Measurements from ENCODE around the gene MYRFL.

MYRFL gene

GRCh38 chr12:69935651-69936100 lies 110.6 kb downstream of the MYRFL start:
- DNase-seq = no peak

- DNase-seq = no peak
These were observed 111.2 kb downstream of the MYRFL start for GRCh38 chr12:69936214-69936731.

GRCh38 chr12:69936766-69937165 lies 111.7 kb downstream of the MYRFL start:
- DNase-seq = no peak

- no peak for DNase-seq
These were observed 122.1 kb downstream of the MYRFL start for GRCh38 chr12:69947123-69947522.

DNA sequence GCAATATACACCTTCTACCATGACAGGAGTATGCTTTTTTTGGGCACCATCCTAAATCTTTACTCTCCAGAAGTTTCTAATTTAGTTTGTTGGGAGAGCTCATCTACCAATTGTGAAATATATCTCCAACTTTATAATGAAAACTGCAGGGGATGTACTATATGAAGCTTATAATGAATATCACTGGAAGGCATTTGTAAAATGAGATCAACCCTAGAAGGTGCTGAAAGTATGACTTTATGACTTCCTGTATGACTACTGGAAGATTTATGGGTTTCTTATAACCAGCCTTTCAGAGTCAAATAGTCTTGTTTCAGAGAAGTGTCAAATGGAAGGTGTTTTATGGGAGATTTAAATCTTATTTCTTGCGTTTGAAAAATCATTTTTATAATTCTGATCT lies 122.9 kb downstream of the MYRFL start:
- DNase-seq = no peak

DNA sequence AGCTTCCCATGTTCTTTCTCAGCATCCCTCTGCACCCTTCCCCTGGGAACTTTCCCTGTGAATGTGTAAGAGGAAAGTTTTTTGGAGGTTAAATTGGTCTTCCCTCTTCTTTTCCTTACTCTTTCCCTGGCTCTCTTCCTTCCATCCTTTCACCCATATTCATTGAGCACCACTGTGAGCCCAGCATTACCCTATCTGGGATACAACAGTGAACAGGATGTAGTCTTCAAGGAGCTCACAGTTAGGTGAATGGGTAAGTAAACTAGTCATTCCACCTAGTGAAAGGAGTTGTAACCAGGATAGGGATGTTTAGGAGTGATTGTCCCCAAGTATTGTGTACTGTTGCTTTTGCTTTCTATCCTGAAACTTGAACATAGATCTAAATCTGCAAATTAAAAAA lies 123.8 kb downstream of the MYRFL start:
- no peak for DNase-seq

GRCh38 chr12:69949311-69950002 lies 124.4 kb downstream of the MYRFL start:
- no peak for DNase-seq

GRCh38 chr12:69951108-69951507 lies 126.1 kb downstream of the MYRFL start:
- no peak for DNase-seq

DNA sequence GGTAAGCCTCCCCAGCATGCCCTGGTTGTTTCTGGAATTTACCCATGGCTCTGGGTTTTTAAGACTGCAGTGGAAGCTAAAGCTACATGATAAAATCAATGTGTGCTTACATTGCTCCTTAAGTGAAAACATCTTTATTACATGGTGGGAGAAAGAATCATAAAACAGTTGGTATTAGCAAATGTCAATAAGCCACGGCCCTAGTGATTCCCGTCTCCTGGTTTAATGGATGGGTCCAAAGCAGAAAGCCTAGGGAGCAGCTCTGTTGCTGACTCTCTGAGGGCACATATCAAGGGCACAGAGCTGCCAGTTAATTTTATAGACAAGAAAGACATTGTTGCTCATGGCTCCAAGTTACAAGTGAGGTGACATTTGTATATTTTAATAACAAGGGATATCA lies 127.9 kb downstream of the MYRFL start:
- no peak for DNase-seq

DNA sequence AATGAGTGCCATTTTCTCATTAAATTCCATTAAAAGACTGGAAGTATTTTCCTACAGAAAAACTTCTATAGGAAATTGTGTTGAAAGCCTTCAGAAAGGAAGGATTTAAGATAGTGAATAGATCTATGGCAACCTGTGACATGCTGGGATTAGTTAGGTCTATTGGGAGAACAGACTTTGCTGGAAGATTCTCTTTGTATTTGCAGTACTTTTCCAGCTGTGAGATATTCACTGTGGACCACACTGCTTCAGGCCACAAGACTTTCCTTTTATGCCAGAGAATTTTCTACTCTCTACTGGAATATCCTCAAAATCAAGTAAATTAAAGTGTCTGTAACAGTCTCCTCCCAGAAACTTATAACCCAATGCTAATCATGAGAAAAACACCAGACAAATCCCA lies 136.2 kb downstream of the MYRFL start:
- DNase-seq = no peak

DNA sequence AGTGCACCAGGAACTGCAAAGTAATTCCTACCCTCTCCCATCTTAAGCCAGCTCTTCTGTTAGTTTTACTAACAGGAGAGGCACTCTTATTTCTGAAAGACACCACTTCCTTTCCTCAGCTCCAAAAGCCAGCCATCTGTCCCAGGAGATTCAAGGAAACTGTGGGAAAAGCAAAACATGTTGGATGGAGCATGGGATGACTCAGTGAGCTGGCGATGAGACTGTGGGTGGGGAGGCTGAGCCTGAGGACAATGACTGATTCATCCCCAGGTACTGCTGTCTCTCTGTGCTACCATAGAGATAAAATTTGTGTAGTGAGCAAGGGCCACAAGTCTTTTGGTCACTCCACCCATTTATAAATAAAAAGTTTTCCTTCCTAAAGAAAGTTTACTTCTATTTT lies 141.4 kb downstream of the MYRFL start:
- no peak for DNase-seq

- DNase-seq = no peak
These were observed 141.8 kb downstream of the MYRFL start for GRCh38 chr12:69966839-69967238.

DNA sequence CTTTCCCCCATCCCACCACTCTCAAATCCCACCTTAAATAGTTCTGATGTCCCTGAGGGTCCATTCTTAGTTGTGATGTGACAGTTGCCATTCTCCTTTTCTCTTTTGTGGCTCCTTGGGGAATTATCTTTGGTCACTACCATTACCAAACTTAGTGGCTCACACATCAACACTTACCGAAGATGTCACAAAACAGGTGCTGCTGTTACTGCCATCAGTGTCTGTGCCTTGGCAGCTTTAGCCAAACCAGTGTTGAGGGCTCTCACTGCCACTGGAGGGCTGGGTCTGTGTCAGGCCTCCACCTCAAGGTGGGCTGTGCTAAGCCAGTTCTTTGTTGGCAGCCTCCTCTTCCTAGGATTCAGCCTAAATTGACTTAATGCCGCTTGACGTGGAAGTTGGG lies 144.0 kb downstream of the MYRFL start:
- no peak for DNase-seq

- DNase-seq = no peak
These were observed 147.1 kb downstream of the MYRFL start for GRCh38 chr12:69972136-69972535.

GRCh38 chr12:69978020-69978419 lies 153.0 kb downstream of the MYRFL start:
- no peak for DNase-seq

DNA sequence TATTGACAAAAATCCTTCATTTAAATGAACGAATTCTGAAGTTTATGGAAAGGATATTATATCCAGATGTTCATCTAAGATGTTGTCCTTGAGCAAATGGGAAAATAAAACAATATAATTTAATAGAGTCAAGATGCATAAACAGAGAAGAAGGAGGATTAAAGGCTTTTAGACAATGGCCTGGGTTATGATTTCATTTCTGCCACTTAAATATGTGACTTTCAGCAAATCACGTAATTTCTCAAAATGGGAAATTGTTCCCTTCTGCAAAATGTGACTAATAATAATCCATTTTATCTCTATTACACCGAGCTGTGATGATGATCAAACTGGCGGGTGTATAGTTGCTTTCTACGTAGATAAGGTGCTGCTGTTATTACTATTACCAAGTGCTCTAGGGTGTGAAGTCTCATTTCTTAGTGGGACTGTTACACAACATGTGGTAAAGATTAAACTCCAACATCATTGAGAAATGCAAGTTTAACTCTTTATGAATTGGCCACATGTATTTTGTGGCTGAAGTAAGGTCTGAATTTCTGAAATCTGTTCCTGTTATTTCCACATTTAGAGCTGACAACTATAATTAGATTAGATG lies 157.0 kb downstream of the MYRFL start:
- DNase-seq = no peak

- DNase-seq = no peak
These were observed 159.2 kb downstream of the MYRFL start for GRCh38 chr12:69984241-69984640.

GRCh38 chr12:69985656-69986055 lies 160.6 kb downstream of the MYRFL start:
- no peak for DNase-seq

- no peak for DNase-seq
These were observed 161.1 kb downstream of the MYRFL start for GRCh38 chr12:69986114-69986513.

- no peak for DNase-seq
These were observed 162.6 kb downstream of the MYRFL start for GRCh38 chr12:69987579-69988091.

DNA sequence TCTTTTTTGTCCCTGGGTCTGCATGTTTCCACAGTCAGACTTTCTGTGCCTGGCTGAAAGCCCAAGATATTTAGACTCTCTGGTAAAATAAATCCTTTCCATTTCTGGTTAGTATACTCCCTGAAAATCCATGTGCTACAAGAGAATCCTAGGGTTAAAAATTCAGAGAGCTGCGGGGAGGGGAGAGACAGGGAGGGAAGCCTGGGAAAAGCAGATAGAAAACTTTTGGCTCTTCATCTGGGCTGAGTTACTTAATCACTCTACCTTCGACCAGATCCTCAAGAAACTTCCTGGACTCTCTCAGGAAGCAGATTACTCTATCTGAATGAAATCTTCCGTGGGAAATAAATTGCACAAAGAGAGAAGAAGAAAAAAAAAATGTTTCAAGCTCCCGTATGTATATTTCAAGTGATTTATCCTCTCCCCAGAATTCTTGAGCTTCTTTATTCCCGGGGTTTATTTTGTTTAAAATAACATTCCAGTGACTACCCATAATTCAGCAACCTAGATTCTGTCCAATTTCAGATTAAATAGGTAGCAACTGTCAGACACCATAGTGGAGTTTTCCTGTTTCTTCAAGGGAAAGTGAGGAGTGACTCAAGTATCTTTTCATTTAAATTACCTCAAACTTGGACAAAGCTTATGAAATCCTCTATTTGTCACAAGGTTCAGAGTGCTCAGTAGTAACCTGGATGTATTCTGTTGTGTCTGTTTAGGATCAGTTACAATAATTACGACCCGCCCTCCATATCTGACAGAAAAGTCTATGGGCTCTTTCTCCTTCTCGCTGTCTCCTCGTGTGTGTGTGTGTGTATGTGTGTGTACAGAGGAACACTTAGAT lies 163.7 kb downstream of the MYRFL start:
- DNase-seq = no peak

DNA sequence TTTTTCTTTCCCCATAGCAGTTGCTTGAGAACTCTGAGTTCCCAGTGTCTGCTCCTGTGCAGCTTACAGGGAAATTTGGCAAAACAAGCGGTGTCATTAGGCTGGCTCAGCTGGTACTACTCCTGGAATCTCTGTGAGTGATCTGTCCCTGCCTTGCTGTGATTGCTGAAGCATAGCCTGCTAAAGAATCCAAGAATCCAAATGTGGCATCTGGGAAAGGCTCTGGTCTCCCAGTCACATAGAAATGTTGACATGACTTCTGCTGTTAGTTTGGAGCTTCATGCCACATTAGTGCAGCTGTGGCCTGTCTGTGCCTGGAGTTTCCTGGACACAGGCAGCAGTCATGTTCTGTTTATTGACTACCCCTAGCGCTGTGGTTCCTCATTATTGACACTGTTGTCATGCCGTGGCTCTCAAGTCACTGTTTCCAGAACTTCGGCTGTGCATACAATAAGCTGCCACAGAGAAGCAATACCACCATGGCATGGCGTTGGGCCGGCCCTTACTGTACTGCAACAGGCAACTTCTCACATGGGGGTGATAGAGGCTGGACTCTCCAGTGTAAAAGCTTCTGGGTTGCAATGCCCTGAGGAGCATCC lies 166.8 kb downstream of the MYRFL start:
- DNase-seq = no peak

- DNase-seq = no peak
These were observed 168.4 kb downstream of the MYRFL start for GRCh38 chr12:69993433-69993832.

Measured in stimulated activated CD4-positive, alpha-beta T cell treated with anti-CD3 and anti-CD28 coated beads, Interleukin-4, amount 100 ng/mL, for 24 hours (primary cell).